GM23338 (cell line): ENCODE measurements around the gene CHRNA10. TPM values are rescaled to one million over a fixed set of nuclear protein-coding genes. Genes with fewer than 3 reads are reported as not detected.

ENCODE experiments used
- JUNB ChIP-seq: IDR thresholded peaks from one replicate; pipeline ENCODE4 v1.6.1; 2016; ENCODE audit warnings: antibody characterized with exemption; ENCODE audit not compliant: unreplicated experiment
- NANOG ChIP-seq: IDR thresholded peaks from 2 replicates; pipeline ENCODE4 v1.6.1; 2016; ENCODE audit warnings: antibody characterized with exemption, borderline replicate concordance
- POLR2AphosphoS5 ChIP-seq: IDR thresholded peaks from 2 replicates; pipeline ENCODE4 v1.6.1; 2016; ENCODE audit warnings: antibody characterized with exemption, low read depth
- STAT1 ChIP-seq: IDR thresholded peaks from one replicate; pipeline ENCODE4 v1.6.1; 2016; ENCODE audit warnings: antibody characterized with exemption; ENCODE audit not compliant: unreplicated experiment
- ZNF114 ChIP-seq: fragments of 250-450 bp; sonication (Bioruptor Pico); IDR thresholded peaks from 2 replicates; pipeline ENCODE4 v1.5.0; 2020; ENCODE audit warnings: mild to moderate bottlenecking, moderate library complexity
- ZNF331 ChIP-seq: fragments of 250-450 bp; sonication (Bioruptor Pico); IDR thresholded peaks from 2 replicates; pipeline ENCODE4 v1.5.0; 2020; ENCODE audit warnings: low read depth, mild to moderate bottlenecking, moderate library complexity
- polyA plus RNA-seq: library from polyadenylated mRNA; unstranded; fragments of >200 nt; fragmentation: Nextera tagmentation; extraction: Ambion mirVana; gene quantifications from 2 replicates; pipeline ENCODE4 v1.2.1, GENCODE V29; 2016
- small RNA-seq: library from RNA; depleted of rRNA; stranded (forward); fragments of <200 nt; gene quantifications from one replicate; pipeline ENCODE3, GENCODE V24; 2014; ENCODE audit warnings: low replicate concordance
- total RNA-seq: library from RNA; depleted of rRNA; stranded (reverse); fragments of >200 nt; shearing (Covaris generic); gene quantifications from 2 replicates; pipeline ENCODE4 v1.2.3, GENCODE V29; 2014; rRNA removed
- TF ChIP-seq, protein P1 (sequence below): fragments of 250-450 bp; sonication (Bioruptor Pico); IDR thresholded peaks from 2 replicates; pipeline ENCODE4 v1.5.0; 2020; ENCODE audit warnings: mild to moderate bottlenecking, moderate library complexity
- TF ChIP-seq, protein P2 (sequence below): IDR thresholded peaks from 2 replicates; pipeline ENCODE4 v1.6.1; 2016; ENCODE audit warnings: antibody characterized with exemption
- TF ChIP-seq, protein P3 (sequence below), 2 experiments: fragments of 200-600 bp in 1 of 2; sonication (generic) in 1 of 2; conservative IDR thresholded peaks; 2 replicates each; pipeline versions ENCODE4 v1.5.1 to v1.6.1; 2016 to 2017; ENCODE audit warnings: antibody characterized with exemption in 2 of 2, low read depth in 2 of 2, mild to moderate bottlenecking in 2 of 2, moderate library complexity in 1 of 2

The CHRNA10 gene
- total and polyA plus RNA-seq, 2 experiments from 2014 or later, result 0.45 to 1.5 TPM

DNA sequence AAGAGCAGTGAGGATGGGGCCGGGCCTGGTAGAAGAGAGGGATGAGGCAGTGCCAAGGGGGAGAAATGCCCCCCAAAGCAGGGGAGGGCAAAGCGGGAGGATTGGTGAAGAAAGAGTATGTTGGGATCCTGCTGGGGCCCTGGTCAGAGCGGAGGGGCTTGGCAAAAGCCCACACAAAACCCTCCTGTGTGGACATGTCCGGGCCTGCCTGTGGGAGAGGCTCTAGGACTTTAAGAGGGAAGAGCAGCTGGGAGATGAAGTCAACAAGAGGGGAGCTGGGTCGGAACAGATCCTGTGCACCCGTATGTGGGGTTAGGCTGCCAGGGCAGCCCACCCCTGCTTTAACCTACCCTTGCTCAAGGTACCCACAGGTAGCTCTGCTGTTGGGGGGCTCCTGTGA is 55.2 kb downstream of the CHRNA10 start (continued):
- TF ChIP-seq, protein P1, sequence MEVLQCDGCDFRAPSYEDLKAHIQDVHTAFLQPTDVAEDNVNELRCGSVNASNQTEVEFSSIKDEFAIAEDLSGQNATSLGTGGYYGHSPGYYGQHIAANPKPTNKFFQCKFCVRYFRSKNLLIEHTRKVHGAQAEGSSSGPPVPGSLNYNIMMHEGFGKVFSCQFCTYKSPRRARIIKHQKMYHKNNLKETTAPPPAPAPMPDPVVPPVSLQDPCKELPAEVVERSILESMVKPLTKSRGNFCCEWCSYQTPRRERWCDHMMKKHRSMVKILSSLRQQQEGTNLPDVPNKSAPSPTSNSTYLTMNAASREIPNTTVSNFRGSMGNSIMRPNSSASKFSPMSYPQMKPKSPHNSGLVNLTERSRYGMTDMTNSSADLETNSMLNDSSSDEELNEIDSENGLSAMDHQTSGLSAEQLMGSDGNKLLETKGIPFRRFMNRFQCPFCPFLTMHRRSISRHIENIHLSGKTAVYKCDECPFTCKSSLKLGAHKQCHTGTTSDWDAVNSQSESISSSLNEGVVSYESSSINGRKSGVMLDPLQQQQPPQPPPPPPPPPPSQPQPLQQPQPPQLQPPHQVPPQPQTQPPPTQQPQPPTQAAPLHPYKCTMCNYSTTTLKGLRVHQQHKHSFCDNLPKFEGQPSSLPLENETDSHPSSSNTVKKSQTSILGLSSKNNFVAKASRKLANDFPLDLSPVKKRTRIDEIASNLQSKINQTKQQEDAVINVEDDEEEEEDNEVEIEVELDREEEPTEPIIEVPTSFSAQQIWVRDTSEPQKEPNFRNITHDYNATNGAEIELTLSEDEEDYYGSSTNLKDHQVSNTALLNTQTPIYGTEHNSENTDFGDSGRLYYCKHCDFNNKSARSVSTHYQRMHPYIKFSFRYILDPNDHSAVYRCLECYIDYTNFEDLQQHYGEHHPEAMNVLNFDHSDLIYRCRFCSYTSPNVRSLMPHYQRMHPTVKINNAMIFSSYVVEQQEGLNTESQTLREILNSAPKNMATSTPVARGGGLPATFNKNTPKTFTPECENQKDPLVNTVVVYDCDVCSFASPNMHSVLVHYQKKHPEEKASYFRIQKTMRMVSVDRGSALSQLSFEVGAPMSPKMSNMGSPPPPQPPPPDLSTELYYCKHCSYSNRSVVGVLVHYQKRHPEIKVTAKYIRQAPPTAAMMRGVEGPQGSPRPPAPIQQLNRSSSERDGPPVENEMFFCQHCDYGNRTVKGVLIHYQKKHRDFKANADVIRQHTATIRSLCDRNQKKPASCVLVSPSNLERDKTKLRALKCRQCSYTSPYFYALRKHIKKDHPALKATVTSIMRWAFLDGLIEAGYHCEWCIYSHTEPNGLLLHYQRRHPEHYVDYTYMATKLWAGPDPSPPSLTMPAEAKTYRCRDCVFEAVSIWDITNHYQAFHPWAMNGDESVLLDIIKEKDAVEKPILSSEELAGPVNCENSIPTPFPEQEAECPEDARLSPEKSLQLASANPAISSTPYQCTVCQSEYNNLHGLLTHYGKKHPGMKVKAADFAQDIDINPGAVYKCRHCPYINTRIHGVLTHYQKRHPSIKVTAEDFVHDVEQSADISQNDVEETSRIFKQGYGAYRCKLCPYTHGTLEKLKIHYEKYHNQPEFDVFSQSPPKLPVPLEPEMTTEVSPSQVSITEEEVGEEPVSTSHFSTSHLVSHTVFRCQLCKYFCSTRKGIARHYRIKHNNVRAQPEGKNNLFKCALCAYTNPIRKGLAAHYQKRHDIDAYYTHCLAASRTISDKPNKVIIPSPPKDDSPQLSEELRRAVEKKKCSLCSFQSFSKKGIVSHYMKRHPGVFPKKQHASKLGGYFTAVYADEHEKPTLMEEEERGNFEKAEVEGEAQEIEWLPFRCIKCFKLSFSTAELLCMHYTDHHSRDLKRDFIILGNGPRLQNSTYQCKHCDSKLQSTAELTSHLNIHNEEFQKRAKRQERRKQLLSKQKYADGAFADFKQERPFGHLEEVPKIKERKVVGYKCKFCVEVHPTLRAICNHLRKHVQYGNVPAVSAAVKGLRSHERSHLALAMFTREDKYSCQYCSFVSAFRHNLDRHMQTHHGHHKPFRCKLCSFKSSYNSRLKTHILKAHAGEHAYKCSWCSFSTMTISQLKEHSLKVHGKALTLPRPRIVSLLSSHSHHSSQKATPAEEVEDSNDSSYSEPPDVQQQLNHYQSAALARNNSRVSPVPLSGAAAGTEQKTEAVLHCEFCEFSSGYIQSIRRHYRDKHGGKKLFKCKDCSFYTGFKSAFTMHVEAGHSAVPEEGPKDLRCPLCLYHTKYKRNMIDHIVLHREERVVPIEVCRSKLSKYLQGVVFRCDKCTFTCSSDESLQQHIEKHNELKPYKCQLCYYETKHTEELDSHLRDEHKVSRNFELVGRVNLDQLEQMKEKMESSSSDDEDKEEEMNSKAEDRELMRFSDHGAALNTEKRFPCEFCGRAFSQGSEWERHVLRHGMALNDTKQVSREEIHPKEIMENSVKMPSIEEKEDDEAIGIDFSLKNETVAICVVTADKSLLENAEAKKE, result no peak
- TF ChIP-seq STAT1 (no peak), JUNB (no peak), NANOG (no peak), ZNF114 (CRISPR knock-in tag) (no peak), POLR2AphosphoS5 (no peak), ZNF331 (CRISPR knock-in tag) (no peak)
- TF ChIP-seq, protein P2, sequence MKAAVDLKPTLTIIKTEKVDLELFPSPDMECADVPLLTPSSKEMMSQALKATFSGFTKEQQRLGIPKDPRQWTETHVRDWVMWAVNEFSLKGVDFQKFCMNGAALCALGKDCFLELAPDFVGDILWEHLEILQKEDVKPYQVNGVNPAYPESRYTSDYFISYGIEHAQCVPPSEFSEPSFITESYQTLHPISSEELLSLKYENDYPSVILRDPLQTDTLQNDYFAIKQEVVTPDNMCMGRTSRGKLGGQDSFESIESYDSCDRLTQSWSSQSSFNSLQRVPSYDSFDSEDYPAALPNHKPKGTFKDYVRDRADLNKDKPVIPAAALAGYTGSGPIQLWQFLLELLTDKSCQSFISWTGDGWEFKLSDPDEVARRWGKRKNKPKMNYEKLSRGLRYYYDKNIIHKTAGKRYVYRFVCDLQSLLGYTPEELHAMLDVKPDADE, result no peak
- TF ChIP-seq, protein P3, sequence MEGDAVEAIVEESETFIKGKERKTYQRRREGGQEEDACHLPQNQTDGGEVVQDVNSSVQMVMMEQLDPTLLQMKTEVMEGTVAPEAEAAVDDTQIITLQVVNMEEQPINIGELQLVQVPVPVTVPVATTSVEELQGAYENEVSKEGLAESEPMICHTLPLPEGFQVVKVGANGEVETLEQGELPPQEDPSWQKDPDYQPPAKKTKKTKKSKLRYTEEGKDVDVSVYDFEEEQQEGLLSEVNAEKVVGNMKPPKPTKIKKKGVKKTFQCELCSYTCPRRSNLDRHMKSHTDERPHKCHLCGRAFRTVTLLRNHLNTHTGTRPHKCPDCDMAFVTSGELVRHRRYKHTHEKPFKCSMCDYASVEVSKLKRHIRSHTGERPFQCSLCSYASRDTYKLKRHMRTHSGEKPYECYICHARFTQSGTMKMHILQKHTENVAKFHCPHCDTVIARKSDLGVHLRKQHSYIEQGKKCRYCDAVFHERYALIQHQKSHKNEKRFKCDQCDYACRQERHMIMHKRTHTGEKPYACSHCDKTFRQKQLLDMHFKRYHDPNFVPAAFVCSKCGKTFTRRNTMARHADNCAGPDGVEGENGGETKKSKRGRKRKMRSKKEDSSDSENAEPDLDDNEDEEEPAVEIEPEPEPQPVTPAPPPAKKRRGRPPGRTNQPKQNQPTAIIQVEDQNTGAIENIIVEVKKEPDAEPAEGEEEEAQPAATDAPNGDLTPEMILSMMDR (conservative IDR thresholded peaks at IDR 0.05; ENCODE audit: low read depth in 2 of 2), result no peak

Small RNA genes lying within 50 kb of the gene (small RNA-seq; reads per million reads assigned to genes)
- gene RF00019 (not detected), gene RNU6-1143P (not detected)

Other genes with a start within 250 kb of the CHRNA10 start
- 9.0 and 12.9 TPM in 2 replicates for gene ART5, start 29.4 kb downstream of the CHRNA10 start, total RNA-seq
- 6.4 and 8.0 TPM in 2 replicates for gene ART5, start 29.4 kb downstream of the CHRNA10 start, polyA plus RNA-seq
- not detected in 2 replicates for gene ART1, start 26.3 kb downstream of the CHRNA10 start, total RNA-seq
- not detected in 2 replicates for gene ART1, start 26.3 kb downstream of the CHRNA10 start, polyA plus RNA-seq
- 170 and 174 TPM in 2 replicates for gene NUP98, start 126.2 kb upstream of the CHRNA10 start, total RNA-seq
- gene NUP98, start 126.2 kb upstream of the CHRNA10 start, polyA plus RNA-seq, result 20.7 and 23.9 TPM in 2 replicates
- 43.2 TPM in 2 replicates for gene PGAP2, start 137.2 kb upstream of the CHRNA10 start, total RNA-seq
- 37.8 and 39.3 TPM in 2 replicates for gene PGAP2, start 137.2 kb upstream of the CHRNA10 start, polyA plus RNA-seq
- 38.6 and 39.5 TPM in 2 replicates for gene RHOG, start 169.6 kb upstream of the CHRNA10 start, total RNA-seq
- 23.2 and 26.3 TPM in 2 replicates for gene RHOG, start 169.6 kb upstream of the CHRNA10 start, polyA plus RNA-seq
- 9.3 and 14.0 TPM in 2 replicates for gene STIM1, start 184.3 kb upstream of the CHRNA10 start, total RNA-seq
- 3.5 and 3.9 TPM in 2 replicates for gene STIM1, start 184.3 kb upstream of the CHRNA10 start, polyA plus RNA-seq